GM21390 (cell line): ENCODE measurements around the gene APLN.

Experiments used
- ATAC-seq: cut with Tn5 transposase; IDR thresholded peaks from one replicate; pipeline ENCODE4 v1.9.1; 2021; ENCODE audit not compliant: unreplicated experiment

Gene APLN

DNA sequence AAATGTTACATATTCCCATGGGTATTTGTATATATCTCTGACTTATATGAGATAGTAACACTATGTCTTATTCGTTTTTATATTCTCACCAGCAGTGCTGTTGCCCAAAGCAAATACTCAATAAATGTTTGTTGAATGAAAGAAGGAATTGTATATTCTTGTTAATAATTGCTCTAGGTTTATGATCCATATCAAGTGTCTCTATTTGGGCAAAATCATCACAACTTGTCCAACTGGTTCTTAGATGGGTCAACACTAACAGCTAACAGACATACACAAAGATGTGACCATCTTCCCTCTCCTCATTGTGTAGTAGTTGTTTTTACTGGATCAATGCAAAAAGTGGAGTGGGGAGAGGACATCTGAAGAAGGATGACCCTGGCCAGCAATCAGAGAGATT, 6.6 kb upstream of the APLN start:
- no peak for ATAC-seq

DNA sequence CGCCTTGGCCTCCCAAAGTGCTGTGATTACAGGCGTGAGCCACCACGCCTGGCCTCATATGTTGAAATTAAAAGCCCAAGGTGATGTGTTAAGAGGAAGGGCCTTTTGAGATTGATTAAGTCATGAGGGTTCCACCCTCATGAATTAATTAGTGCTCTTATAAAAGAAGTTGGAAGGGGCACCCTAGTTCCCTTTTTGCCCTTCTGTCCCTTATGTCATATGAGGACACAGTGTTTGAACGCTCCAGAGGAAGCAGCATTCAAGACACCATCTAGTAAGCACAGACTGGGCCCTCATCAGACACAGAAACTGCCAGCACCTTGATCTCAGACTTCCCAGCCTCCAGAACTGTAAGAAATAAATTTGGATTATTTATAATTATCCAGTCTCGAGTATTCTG, 5.1 kb upstream of the APLN start:
- ATAC-seq: no peak

DNA sequence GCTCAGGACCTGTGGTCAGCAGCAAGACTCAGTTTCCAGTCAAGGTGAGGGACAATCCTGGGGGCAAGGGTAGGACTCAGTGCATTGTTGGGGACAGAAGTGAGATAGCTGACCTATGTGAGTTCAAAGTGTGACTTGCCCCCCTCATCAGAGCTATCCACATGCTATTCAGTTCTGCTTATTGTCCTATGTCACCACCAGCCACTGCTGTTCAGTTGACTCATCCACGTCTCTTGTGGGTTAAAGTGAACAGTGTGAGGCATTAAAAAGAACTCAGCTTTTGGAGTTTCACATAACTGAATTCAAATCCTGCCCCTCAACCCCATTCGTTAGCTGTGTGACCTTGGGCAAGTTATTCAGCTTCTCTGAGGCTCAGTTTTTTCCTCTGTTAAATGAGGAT, 4.4 kb upstream of the APLN start:
- no peak for ATAC-seq

DNA sequence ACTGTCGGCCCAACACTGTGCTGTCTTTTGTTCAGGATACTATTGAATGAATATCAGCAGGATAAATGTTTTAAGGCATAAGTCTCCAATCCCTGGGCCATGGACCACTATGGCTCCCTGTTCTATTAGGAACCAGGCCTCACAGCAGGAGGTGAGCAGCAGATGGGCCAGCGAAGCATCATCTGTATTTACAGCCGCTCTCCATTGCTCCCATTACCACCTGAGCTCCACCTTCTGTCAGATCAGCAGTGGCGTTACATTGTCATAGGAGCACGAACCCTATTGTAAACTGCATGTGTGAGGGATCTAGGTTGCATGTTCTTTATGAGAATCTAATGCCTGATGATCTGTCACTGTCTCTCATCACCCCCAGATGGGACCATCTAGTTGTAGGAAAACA, 3.7 kb upstream of the APLN start:
- no peak for ATAC-seq

DNA sequence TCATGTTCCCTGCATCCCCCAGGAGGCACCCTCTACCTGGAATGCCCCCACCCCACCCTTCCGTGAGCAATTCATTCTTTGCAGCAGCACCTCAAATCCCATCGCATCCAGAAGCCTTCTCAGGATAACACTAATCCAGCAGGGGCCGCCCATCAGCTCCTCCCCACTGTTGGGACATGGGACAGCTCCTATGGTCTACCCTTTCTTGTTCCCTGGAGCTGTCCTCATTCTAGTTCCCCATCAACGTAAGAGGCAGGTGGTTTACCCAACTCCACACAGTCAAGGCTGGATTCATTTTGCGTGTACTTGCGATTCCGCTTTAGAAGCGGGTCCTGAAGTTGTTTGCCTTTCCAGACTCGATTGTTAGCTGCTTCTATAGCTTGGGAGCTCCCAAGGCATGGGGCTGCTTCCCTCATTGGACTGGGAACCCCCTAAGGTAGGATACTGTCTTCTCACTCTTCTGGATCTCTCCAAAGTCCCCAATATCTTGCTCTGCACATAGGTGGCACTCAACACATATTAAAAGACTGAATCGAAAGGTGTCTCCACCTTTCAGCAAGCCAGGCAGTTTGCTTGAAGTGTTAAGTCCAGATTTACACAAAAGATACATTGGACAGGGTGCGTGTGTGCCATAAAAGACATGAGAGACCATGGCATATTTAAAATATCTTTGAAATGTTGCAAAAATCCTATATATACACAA, 942 bp upstream of the APLN start:
- no peak for ATAC-seq

DNA sequence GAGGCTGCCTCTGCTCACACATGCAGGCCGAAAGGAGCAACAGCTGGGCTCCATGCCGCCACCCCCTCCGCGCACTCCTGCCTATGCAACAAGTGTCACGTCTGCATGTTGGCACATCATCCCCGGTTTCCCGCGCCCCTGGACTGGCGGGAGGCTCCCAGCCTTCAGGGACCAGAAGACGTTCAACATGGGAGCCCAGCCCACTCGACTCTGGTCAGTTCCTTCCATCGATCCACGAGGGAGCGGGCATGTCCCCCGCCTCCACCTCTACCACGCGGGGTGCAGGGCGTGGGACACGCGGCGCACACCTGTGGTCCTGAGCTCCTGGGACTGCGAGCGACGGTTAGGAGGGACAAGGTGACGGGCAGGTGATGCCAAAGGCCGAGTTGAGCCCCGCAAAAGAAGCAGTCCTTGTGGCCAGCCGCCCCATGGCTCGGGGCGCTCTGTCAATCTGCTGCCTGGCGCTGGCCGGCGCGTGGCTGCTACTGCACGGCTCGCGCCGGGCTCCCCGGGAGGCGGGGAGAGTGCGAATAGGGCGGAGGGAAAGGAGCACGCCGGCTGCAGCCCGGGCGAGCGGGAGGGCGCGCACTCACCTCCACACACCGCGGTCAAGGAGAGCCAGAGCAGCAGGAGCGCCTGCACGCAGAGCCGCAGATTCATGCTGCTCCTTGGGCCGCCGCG, 645 bp downstream of the APLN start:
- ATAC-seq: peak; percentile 49

DNA sequence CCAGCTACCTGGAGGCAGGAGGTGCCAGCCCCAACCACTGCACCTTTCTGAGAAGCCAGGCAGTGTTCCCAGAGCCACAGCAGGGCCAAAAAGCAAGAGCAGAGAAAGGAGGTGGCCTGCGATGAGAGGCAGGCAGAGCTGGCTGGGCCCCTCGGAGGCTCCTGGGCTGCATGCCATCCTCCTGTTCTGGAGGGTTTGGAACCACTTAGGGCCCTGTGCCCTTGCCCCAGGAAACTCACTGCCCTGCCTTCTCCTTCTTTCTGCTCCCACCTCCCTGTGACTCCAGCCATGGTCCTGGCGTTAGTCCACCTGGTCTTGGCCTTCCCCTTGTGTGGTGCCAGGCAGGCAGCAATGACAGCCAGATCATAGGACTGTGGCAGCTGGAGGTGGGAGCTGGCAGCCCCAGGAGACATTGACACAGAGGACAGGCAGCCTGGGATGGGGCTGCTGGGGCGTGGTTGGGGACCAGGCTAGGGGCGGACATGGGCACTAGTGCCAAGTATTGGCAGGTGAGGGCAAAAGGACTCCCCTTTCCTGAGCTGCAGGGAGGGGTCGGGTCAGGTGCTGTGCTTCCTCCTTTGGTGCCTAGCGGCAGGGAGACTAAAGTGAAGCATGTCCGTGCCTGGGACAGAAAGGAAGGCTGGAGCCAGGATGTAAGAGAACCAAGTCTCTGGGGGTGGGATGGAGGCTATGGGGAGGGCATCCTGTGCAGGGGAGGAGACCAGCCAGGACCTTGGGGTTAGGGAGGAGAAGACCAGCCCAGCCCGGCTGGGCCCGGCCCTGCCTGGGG, 1.4 kb downstream of the APLN start:
- peak; percentile 11 for ATAC-seq

DNA sequence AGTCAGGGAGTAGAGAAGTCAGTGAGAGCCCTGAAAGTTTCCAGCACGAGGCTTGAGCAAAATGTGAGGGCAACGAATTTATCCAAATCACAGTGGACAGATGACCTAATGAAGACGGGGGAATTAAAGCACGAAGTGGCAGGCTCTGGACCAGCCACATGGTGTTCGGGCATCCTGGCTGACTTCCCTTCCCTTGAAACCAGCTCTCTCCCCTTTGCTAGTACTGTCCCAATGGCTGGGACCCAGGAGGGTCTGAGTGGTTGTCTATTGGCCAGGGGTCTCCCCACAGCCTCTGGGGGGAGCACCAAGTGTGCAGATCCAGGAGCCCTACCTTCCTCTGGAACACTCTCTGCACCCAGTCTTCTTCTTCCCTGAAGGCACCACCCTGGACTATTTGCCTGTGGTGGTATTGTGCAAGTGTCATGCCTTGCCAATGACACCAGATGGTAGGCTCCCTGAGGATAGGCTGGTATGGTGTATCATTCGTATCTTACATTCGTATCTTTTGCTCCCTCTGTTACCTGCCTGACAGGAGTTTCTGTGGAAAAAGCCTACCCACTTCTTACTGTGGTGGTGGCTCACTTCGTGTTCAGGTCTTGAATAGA, 2.1 kb downstream of the APLN start:
- no peak for ATAC-seq

DNA sequence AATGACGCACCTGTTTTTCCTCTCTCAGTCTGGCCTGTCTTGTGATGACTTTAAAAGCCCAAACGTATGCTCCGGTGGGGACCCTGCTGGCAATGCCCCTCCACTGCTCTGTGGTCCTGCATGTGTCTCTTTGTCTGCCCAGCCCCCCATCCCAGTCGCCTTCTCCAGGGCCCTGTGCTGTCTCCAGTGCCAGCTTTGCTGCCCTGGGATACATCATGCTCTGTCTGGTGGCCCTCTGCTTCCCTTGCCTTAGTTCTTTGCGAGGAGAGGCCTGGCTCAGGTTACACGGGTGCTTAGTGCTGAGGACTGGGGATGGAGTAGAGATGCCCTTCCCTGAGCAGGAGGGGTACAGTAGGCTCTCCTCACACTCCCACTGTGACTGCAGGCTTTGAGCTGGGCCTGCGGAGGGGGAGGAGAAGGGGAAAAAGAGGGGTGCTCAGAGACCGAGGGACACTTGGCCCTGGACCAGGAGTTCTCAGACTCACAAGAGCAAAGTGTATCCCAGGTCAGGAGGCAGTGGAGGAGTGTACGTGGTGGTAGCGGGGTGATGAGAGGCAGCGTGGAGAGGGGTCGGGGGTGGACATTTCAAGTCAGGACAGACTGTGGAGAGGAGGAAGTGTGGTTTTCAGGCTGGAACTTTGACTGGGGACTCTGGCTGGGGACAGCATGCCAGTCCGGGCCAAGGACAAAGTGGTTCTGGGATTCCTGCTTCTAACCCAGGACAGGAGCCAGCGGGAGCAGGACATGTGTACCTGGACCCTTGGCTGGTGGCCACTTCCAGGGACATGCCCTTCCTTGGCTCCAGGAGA, 2.8 kb downstream of the APLN start:
- ATAC-seq: no peak

DNA sequence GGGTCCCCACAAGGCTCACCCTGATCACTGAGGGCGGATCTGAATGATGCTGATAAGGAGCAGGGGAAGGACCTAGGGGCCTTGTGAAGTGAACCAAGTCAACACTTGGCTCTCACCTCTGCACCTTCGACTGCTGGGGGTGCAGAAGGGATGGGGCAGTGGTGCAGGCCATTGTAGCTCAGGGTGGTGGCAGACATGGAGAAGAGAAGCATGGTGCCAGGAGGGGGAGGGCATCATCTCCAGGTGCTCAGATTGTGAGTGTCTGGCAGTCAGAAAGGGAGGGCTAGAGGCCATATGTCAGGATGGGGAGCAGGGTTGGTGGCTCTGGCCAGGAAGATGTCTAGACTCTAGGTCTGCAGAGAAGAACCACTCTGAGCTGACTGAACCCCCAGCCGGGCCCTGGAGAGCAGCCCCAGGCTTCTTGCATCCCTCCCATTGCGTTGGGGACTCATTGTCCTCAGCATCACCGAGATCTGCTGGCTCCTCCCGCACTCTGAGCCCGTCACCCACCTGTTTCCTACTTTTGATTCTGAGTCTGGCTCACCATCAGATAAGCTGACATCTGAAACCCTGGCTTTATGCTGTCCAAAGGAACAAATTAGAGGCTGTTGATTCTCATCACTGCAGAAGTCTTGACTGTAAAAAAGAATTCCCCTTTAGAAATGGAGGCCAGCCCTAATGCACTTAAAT, 3.8 kb downstream of the APLN start:
- ATAC-seq: no peak

DNA sequence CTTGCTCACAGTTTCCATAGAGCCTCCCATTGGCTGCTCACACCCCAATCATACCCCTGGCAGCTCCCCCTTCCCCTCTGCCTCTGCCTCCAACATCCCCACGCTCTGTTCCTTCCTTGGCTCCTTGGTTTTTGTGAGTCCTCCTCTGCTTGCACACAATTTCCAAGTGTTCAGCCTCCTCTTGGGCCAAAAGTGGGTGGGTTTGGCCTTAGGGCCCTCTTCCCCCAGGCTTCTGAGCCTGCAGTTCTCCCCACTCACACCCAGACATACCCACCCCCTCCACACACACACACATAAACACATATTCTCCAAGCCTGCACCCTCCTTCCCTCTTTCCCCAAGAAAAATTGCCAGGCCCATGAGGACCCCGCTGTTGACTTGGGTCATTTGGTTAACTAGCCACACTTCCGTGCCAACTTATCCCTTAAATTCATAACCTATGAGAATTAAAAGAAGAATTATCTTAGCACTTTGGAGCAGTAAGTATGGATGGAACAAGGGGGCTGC, 4.5 kb downstream of the APLN start:
- ATAC-seq: no peak

DNA sequence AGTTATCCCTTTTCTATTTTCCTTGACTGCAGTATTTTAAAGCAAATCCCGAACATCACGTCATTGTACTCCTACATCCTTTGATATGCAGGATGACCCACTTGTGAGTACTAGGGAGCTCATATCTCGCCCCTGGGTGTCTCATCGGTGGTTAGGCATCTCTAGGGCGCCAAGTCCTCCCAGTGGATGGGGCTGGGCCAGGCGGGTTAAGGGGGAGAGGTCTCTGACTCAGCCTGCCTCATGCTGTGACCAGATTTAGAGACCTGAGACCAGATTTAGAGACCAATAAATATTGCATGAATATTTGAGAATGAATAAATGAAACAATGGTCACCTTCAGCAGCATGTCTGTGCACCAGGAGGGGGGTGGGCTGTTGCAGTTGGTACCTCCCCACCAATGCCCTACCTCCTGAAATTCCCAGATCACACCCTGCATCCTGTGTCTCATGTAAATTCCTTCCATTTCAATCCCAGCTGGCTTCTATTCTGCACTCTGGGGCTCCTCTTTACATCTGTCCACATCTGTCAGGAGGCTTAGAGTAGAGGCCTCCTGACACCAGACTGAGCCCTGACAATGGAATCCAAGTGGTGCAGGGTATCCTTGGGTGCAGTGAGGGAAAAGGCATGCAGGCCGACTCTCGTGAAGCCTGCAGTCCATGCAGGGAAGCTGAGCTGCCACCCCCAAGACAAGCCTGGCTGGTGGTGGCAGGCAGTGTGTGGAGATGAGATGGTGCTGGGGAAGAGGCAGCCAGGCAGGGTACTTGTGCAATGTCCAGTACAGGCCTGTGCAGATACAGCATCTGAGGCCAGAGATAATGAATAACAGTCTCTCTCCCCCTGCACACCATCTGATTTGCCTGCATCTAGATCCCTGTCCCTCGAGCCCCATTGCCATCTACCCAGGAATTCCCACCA, 5.2 kb downstream of the APLN start:
- no peak for ATAC-seq

DNA sequence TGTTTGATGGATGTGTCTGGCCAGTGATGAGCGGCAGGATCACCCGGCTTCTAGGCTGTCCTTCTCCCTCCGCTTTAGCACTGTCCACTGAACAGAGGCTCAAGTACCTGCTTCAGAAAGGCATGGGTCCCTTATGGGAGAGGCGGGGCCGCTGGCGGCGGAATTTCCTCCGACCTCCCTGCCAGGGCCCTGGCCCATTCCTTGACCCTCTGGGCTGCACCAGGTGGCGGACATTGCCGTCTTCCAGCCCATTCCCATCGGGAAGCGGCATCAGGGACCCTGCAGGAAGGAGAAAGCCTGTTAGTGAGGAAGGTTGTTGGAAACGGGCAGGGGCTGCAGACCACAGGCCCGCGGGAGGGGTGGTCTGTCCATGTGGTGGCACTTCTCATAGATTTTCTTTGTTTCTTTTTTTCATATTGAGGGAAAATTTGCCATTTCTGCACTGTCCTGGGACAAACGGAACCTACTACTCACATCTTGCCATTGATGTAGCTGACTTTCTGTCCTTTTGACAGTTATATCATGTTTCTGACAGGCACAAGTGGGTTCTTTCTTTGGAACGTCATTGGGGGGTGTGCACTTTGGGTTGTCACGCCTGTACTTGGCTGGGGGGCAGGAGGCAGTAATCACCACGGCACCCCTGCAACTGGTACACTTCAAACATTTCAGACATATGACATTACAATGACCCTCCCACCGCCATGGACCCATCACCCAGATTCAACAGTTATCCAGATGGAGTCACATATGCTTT, 6.1 kb downstream of the APLN start:
- no peak for ATAC-seq

DNA sequence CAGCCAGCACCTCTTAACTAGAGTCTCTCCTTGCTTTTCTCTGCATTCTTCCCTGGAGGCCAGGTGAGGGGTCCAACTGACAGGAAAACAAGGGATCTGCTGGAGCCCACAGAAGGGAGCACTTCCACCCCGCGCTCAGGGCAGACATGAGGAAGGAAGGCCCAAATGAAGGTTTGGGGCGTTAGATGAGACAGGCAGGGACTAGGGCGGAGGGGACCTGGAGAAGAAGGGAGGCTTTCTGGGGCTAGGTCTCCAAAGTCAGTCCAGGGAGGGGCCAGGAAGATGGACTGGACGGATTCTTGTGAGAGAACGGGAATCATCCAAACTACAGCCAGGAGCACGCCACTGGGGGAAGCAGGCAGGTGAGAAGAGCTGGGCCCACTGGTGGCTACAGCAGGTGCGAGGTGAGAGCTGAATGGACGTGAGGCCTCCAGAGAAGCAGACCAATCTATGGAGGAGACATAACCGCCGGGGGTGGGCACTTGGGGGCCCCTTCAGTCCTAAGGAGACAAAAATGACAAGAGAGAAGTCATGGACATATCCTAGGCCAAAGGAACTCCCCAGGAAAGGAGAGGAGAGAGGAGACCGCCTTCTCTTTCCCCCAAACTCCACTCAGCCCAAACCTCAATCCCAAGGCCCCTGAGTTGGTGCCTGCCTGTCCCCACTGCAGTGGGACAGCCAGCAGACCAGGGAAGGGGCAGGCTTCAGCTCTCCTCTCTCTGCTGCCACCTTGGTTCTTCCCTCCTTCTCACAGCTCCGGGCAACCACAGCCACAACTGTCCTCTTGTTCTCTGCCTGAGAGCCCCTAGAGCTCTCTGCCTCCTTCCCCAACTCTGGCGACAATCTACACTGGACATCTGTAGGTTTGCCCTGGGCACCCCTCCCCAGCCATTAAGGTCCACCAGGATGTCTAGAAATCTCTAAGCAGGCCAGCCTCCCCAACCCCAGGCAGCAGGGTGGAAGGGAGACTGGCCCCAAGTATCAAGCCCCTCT, 7.0 kb downstream of the APLN start:
- no peak for ATAC-seq

DNA sequence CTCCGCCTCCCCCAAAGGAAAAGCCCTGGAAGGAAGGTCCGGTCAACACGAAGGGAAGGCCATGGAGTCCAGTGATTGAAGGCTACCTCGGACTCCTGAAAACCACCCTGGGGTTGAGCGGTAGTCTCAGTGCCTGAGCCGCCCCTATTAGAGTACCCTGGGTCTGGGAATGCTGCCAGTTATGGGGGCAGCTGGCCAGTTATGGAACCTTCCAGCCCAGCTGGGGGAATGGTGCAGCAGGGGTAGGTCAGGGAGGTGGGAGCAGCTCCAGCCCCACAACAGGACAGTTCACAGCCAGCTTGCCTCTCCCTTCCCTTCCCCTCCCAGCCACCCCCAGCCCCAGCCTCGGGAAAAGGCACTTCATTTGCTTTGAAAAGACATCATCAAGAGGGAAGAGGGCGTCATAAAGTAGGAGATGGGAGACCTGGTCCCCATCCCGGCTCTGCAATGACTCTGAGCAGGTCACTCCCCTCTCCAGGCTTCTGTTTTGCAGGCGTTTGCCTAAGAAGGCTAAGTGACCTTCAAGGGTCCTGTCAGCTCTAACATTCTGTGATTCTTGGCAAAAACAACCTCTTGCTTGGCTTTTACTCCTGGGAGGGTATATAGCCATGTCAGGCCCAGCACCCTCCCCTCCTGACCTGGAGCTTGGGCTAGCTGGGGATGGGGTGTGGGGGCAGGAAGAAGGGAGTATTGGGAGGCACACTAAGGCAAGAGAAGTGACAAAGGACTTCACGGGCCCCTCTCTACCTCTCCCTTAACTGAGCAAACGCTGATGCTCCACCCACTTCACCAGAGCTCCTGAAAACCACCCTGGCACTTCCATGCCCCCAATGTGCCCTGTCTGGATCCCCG, 8.0 kb downstream of the APLN start:
- ATAC-seq: no peak

DNA sequence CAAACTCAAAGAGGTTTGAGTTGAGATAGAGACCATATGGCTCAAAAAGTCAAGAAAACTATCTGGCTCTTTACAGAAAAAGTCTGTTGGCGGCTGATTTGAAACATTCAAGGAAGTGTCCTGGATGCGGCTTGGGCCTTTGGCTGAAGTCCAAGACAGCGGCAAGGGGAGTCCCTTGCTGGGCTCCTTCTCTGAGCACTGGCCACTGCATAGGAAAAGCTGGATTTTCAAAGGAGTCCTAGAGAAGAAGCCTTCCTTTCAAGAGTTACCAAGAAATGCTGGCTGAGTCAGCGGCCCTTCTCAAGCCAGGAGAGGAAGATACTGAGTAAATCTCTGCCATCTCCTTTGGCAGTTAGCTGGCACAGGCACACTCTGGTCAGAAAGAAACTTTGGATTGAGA, 12.1 kb downstream of the APLN start:
- ATAC-seq: no peak
